Neural progenitor cell (in vitro differentiated cells): ENCODE data around the gene CAP2. TPM values are rescaled to one million over a fixed set of nuclear protein-coding genes. Genes with fewer than 3 reads are reported as not detected.

Experiments
- DNase-seq: peaks from one replicate; pipeline ENCODE4 v3.0.0-alpha.2; 2016; ENCODE audit warnings: low spot score
- H2AFZ ChIP-seq: fragments of 200-600 bp; sonication (generic); replicated peaks from 2 replicates; pipeline ENCODE4 v1.6.1; 2016; ENCODE audit warnings: antibody characterized with exemption
- H3F3A ChIP-seq: fragments of 200-600 bp; sonication (generic); 2 replicates; pipeline ENCODE4 v1.6.1; 2016; ENCODE audit warnings: antibody characterized with exemption, low read depth
- H3K27ac ChIP-seq: fragments of 200-600 bp; sonication (generic); 2 replicates; pipeline ENCODE4 v1.5.1; 2016; ENCODE audit warnings: mild to moderate bottlenecking
- H3K27me3 ChIP-seq: fragments of 200-600 bp; sonication (generic); 2 replicates; pipeline ENCODE4 v1.6.1; 2016; ENCODE audit warnings: mild to moderate bottlenecking, moderate library complexity
- H3K36me3 ChIP-seq: fragments of 200-600 bp; sonication (generic); 2 replicates; pipeline ENCODE4 v1.5.1; 2016
- H3K4me1 ChIP-seq: fragments of 200-600 bp; sonication (generic); 2 replicates; pipeline ENCODE4 v1.6.1; 2016; ENCODE audit warnings: mixed run types
- H3K4me2 ChIP-seq: fragments of 200-600 bp; sonication (generic); 2 replicates; pipeline ENCODE4 v1.6.1; 2016
- H3K4me3 ChIP-seq: fragments of 200-600 bp; sonication (generic); 2 replicates; pipeline ENCODE4 v1.5.1; 2016
- H3K79me2 ChIP-seq: fragments of 200-600 bp; sonication (generic); 2 replicates; pipeline ENCODE4 v1.6.1; 2016; ENCODE audit warnings: low read depth
- H3K9ac ChIP-seq: fragments of 200-600 bp; sonication (generic); 2 replicates; pipeline ENCODE4 v1.6.1; 2016
- H3K9me3 ChIP-seq: fragments of 200-600 bp; sonication (generic); 2 replicates; pipeline ENCODE4 v1.5.1; 2016; ENCODE audit warnings: low read depth
- H4K20me1 ChIP-seq: fragments of 200-600 bp; sonication (generic); 2 replicates; pipeline ENCODE4 v1.6.1; 2016; ENCODE audit warnings: low read depth
- H3K27ac Mint-ChIP-seq: 3 replicates; pipeline ENCODE4 v1.8.0; 2021; ENCODE audit warnings: mixed read lengths
- H3K27me3 Mint-ChIP-seq: 2 replicates; pipeline ENCODE4 v1.8.0; 2022; ENCODE audit warnings: low read depth, mild to moderate bottlenecking, inconsistent platforms, moderate library complexity, mixed read lengths; ENCODE audit not compliant: insufficient read depth
- H3K36me3 Mint-ChIP-seq: 3 replicates; pipeline ENCODE4 v1.8.0; 2021; ENCODE audit warnings: mixed read lengths
- H3K4me1 Mint-ChIP-seq: 3 replicates; pipeline ENCODE4 v1.8.0; 2021; ENCODE audit warnings: mixed read lengths
- H3K4me3 Mint-ChIP-seq: 3 replicates; pipeline ENCODE4 v1.8.0; 2021; ENCODE audit warnings: mild to moderate bottlenecking, moderate library complexity, mixed read lengths
- H3K9me3 Mint-ChIP-seq: 3 replicates; pipeline ENCODE4 v1.8.0; 2020; ENCODE audit warnings: mixed read lengths
- CTCF ChIP-seq: fragments of 200-600 bp; sonication (generic); IDR thresholded peaks from 2 replicates; pipeline ENCODE4 v1.5.1; 2017; ENCODE audit warnings: antibody characterized with exemption, mild to moderate bottlenecking
- EZH2 ChIP-seq: fragments of 200-600 bp; sonication (generic); IDR thresholded peaks from 2 replicates; pipeline ENCODE4 v1.6.1; 2017; ENCODE audit warnings: antibody characterized with exemption, mild to moderate bottlenecking, moderate library complexity
- EZH2phosphoT487 ChIP-seq: fragments of 200-600 bp; sonication (generic); IDR thresholded peaks from 2 replicates; pipeline ENCODE4 v1.6.1; 2017; ENCODE audit warnings: antibody characterized with exemption
- total RNA-seq: library from RNA; depleted of rRNA; stranded (reverse); fragments of >200 nt; gene quantifications from 2 replicates; pipeline ENCODE4 v1.2.3, GENCODE V29; 2015; ENCODE audit warnings: low replicate concordance

The CAP2 gene
- total RNA-seq, 1 donor from 2014 or later, result 27.4 TPM

GRCh38 chr6:17355404-17355774 is 38.0 kb upstream of the CAP2 start:
- Histone ChIP-seq H3K36me3 (no peaks in the 10 kb centered on the region), H3K9me3 (no peaks in the 10 kb centered on the region), H3K27me3 (no peaks in the 10 kb centered on the region), H3K79me2 (no peaks in the 10 kb centered on the region), H3K4me3 (no peak overlapping the region), H3K4me1 (no peaks in the 10 kb centered on the region), H4K20me1 (no peaks in the 10 kb centered on the region), H2AFZ (no peak overlapping the region), H3K4me2 (no peak overlapping the region), H3K9ac (no peak overlapping the region), H3K27ac (no peak overlapping the region), H3F3A (no peaks in the 10 kb centered on the region)
- Mint-ChIP-seq H3K36me3 (no peaks in the 10 kb centered on the region), H3K27ac (no peak overlapping the region), H3K4me3 (no peak overlapping the region), H3K4me1 (peaks cover 2% of the 10 kb centered on the region), H3K27me3 (no peaks in the 10 kb centered on the region), H3K9me3 (peaks cover 4% of the 10 kb centered on the region)
- DNase-seq, result no peak
- no peak for TF ChIP-seq CTCF
- no peak for TF ChIP-seq EZH2phosphoT487
- TF ChIP-seq EZH2, result no peak

GRCh38 chr6:17358515-17358914 is 34.9 kb upstream of the CAP2 start:
- H3K27ac Mint-ChIP-seq, result no peak overlapping the region
- peaks cover 2% of the 10 kb centered on the region for H3K4me1 Mint-ChIP-seq
- peaks cover 4% of the 10 kb centered on the region for H3K9me3 Mint-ChIP-seq
- no peak overlapping the region for H2AFZ ChIP-seq
- no peak overlapping the region for H3K4me3 Mint-ChIP-seq
- H4K20me1 ChIP-seq, result no peaks in the 10 kb centered on the region
- H3K27ac ChIP-seq, result no peak overlapping the region
- H3K4me3 ChIP-seq, result no peak overlapping the region
- H3K79me2 ChIP-seq, result no peaks in the 10 kb centered on the region
- H3K36me3 ChIP-seq, result no peaks in the 10 kb centered on the region
- TF ChIP-seq EZH2phosphoT487 (no peak), EZH2 (no peak), CTCF (no peak)
- H3K9me3 ChIP-seq, result no peaks in the 10 kb centered on the region
- no peak for DNase-seq
- H3K4me1 ChIP-seq, result no peaks in the 10 kb centered on the region
- H3F3A ChIP-seq, result no peaks in the 10 kb centered on the region
- H3K27me3 Mint-ChIP-seq, result no peaks in the 10 kb centered on the region
- H3K36me3 Mint-ChIP-seq, result no peaks in the 10 kb centered on the region
- no peak overlapping the region for H3K9ac ChIP-seq
- H3K27me3 ChIP-seq, result no peaks in the 10 kb centered on the region
- no peak overlapping the region for H3K4me2 ChIP-seq

- Mint-ChIP-seq H3K4me3 (no peak overlapping the region), H3K27ac (no peak overlapping the region)
Measured at GRCh38 chr6:17360564-17360963, 32.8 kb upstream of the CAP2 start.

More at GRCh38 chr6:17360564-17360963, 32.8 kb upstream of the CAP2 start:
- H3K4me1 Mint-ChIP-seq, result no peaks in the 10 kb centered on the region
- H3K4me3 ChIP-seq, result no peak overlapping the region
- H4K20me1 ChIP-seq, result no peaks in the 10 kb centered on the region
- no peaks in the 10 kb centered on the region for H3K36me3 Mint-ChIP-seq
- H3K27ac ChIP-seq, result no peak overlapping the region
- no peaks in the 10 kb centered on the region for H3K79me2 ChIP-seq
- H3K36me3 ChIP-seq, result no peaks in the 10 kb centered on the region
- H2AFZ ChIP-seq, result no peak overlapping the region
- no peaks in the 10 kb centered on the region for H3K27me3 ChIP-seq
- H3F3A ChIP-seq, result no peaks in the 10 kb centered on the region
- H3K4me2 ChIP-seq, result no peak overlapping the region
- TF ChIP-seq EZH2 (no peak), CTCF (no peak), EZH2phosphoT487 (no peak)
- H3K9ac ChIP-seq, result no peak overlapping the region
- peaks cover 4% of the 10 kb centered on the region for H3K9me3 Mint-ChIP-seq
- H3K27me3 Mint-ChIP-seq, result no peaks in the 10 kb centered on the region
- H3K4me1 ChIP-seq, result no peaks in the 10 kb centered on the region
- no peaks in the 10 kb centered on the region for H3K9me3 ChIP-seq
- no peak for DNase-seq
